ENCODE results near the gene NUCKS1.

DNA sequence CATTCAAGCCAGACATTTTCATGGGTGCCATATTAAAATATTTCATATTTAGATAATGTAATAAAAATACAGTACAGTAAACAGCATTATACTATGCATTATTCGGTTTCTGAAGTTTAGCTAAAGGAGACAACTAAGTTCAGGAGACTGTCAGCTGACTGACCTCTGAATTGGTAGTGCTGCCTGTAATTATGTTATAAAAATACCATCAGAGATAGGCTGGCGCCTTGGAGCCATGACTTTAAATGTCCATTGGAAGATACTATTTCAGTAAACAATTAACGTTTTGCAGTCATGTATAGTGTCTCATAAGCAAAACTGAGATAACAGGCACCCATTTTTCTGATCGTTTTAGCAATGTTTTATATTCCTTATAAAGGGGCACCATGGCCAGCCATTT is 36.6 kb upstream of the NUCKS1 start:
- TF ChIP-seq ZNF274 (IDR thresholded peaks at IDR 0.05; ENCODE audit: low read depth, low read length) (no peak), SUZ12 (IDR thresholded peaks at IDR 0.05; ENCODE audit: extremely low read depth, insufficient read depth, insufficient read length) (no peak), YY1 (IDR thresholded peaks at IDR 0.05; ENCODE audit: insufficient read depth, insufficient read length) (no peak)
